CD4-positive, alpha-beta T cell treated with Interleukin-15 for 1 hour (primary cell): ENCODE results near the gene SRRM4.

Source experiments
- DNase-seq: peaks from one replicate; pipeline ENCODE4 v3.0.0-alpha.2; 2020

SRRM4 gene

GRCh38 chr12:119206348-119207062 is 225.2 kb downstream of the SRRM4 start:
- no peak for DNase-seq

GRCh38 chr12:119207063-119207560 is 225.8 kb downstream of the SRRM4 start:
- no peak for DNase-seq

- DNase-seq: no peak
Measured at GRCh38 chr12:119208626-119209061, 227.3 kb downstream of the SRRM4 start.

GRCh38 chr12:119211884-119212283 is 230.5 kb downstream of the SRRM4 start:
- DNase-seq: no peak
